Activated naive CD8-positive, alpha-beta T cell treated with anti-CD3 and anti-CD28 coated beads for 36 hours (primary cell): ENCODE measurements around the gene C2orf81. TPM values are rescaled to one million over a fixed set of nuclear protein-coding genes. Genes with fewer than 3 reads are reported as not detected.
A peak's percentile ranks its signal among the peaks of the same experiment; 100 is the strongest.

Experiments
- DNase-seq: peaks from one replicate; pipeline ENCODE4 v3.0.0; 2021
- H3K27ac Mint-ChIP-seq: one replicate; pipeline ENCODE4 v1.8.0; 2022; ENCODE audit warnings: mild to moderate bottlenecking, moderate library complexity, mixed read lengths
- H3K27me3 Mint-ChIP-seq: one replicate; pipeline ENCODE4 v1.8.0; 2022; ENCODE audit warnings: mild to moderate bottlenecking, mixed read lengths
- H3K36me3 Mint-ChIP-seq: one replicate; pipeline ENCODE4 v1.8.0; 2021; ENCODE audit warnings: mild to moderate bottlenecking, mixed read lengths
- H3K4me1 Mint-ChIP-seq: one replicate; pipeline ENCODE4 v1.8.0; 2021; ENCODE audit warnings: mixed read lengths
- H3K4me3 Mint-ChIP-seq: one replicate; pipeline ENCODE4 v1.8.0; 2022; ENCODE audit warnings: mild to moderate bottlenecking, moderate library complexity, mixed read lengths
- H3K9me3 Mint-ChIP-seq: one replicate; pipeline ENCODE4 v1.8.0; 2022; ENCODE audit warnings: mixed read lengths
- total RNA-seq, 2 experiments: library from RNA; stranded (reverse); gene quantifications; one replicate each; pipeline ENCODE4 v1.2.3, GENCODE V29; 2021

The C2orf81 gene
- total RNA-seq, 2 experiments from 2014 or later, result 5.1 to 6.2 TPM

DNA sequence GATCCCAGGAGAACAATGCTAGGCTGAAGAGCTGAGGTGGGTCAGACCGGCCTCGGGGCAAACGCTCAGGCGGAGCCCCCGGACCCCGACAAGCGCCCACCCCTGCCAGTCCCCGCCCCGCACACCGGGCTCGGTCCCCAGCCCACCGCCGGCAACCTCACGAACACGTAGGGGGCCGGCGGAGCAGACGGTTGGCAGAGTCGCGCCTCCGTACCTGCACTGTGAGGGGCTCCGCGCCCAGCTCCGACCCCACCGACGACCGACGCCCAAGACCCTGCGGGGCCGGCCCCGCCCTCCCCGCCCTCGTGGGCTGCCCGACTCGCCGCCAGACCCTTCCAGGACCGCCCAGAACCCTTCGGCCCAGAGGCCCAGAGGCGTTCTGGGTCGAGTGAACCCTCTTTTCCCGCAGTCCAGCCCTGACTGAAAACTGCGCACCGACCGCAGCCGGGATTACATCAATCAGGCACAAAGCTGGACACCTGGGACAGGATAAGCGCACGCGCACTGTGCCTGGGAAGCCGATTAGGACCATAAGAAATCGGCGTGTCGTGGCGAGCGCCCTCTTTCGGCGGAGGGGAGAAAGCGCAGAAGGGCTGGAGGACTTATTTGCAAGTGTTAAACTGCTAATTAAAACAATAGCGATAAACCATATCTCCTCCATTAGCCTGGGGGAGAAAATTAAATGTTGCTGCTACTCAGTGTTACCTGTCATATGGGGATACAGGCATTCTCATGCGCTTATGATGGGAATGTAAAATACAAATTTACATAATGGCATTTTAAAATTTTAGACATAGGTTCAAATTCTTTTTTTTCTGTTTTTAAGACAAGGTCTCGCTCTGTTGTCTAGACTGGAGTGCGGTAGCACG is 29.6 kb downstream of the C2orf81 start:
- H3K4me3 Mint-ChIP-seq, result peak overlapping the region; percentile 89
- H3K36me3 Mint-ChIP-seq, result no peaks in the 10 kb centered on the region
- H3K27me3 Mint-ChIP-seq, result peaks cover 7% of the 10 kb centered on the region
- peak overlapping the region; percentile 97 for H3K27ac Mint-ChIP-seq
- no peaks in the 10 kb centered on the region for H3K9me3 Mint-ChIP-seq
- H3K4me1 Mint-ChIP-seq, result peaks cover 9% of the 10 kb centered on the region
- DNase-seq, result peak; percentile 92

DNA sequence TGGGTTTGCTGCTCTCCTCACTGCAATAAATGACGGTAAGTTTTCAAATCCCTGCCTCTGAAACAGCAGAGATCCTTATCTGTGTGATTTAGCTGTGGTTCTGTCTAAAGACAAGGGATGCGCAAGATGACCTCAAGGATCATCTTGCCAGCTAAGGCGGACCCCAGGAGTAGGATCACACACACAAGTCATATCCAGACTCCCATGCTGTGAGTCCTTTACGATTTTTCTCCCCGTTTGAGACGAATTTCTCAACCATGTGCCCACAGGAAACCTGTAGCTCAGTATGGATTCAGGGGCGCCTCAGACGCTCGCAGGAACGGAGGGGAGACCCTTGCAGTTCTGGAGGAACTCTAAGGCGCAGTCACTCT is 30.2 kb downstream of the C2orf81 start:
- Mint-ChIP-seq H3K4me1 (peaks cover 9% of the 10 kb centered on the region), H3K27ac (peak overlapping the region; percentile 79), H3K4me3 (peak overlapping the region; percentile 89), H3K36me3 (no peaks in the 10 kb centered on the region), H3K27me3 (peaks cover 7% of the 10 kb centered on the region), H3K9me3 (no peaks in the 10 kb centered on the region)
- DNase-seq, result no peak

DNA sequence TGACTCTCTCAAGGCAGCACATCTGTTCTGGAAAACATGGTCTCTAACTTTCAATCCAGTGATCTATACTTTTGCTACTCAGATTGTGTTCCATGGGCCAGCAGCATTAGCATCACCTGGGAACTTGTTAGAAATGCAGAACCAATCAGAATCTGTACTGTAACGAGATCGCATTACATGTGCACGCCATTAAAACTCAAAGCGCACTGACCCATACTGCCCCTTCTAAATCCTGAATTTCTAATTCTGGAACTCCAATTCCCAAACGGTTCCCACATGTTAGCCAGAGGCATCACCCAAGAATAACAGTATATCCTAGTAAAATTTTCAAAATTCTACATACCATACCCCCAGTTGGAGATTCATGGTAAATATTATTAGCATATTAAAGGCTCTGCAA is 30.8 kb downstream of the C2orf81 start:
- peak overlapping the region; percentile 12 for H3K27ac Mint-ChIP-seq
- peak overlapping the region; percentile 89 for H3K4me3 Mint-ChIP-seq
- no peaks in the 10 kb centered on the region for H3K36me3 Mint-ChIP-seq

DNA sequence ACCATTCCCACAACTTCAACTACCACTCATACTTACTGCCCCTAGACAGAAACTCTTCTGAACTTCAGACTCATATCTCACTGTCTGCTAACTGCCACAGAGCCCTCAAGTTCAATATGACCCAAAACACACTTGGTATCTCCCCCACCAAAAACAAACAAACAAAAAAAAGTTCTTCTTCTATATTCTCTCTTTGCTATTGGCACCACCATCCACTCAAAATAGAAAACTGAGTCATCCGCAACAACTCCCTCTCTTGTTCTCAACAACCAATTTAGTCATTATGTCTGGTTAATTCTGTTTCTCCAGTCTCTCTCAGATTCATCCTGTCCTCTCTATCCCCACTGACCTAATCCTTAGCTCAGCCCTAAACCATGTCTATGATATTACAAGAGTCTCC is 34.1 kb downstream of the C2orf81 start:
- Mint-ChIP-seq H3K9me3 (no peaks in the 10 kb centered on the region), H3K4me3 (no peak overlapping the region), H3K27me3 (no peaks in the 10 kb centered on the region), H3K4me1 (peaks cover 8% of the 10 kb centered on the region), H3K27ac (no peak overlapping the region), H3K36me3 (no peaks in the 10 kb centered on the region)
- no peak for DNase-seq

More for the DNA sequence above, 30.8 kb downstream of the C2orf81 start:
- Mint-ChIP-seq H3K27me3 (peaks cover 7% of the 10 kb centered on the region), H3K9me3 (no peaks in the 10 kb centered on the region), H3K4me1 (peaks cover 9% of the 10 kb centered on the region)
- no peak for DNase-seq

DNA sequence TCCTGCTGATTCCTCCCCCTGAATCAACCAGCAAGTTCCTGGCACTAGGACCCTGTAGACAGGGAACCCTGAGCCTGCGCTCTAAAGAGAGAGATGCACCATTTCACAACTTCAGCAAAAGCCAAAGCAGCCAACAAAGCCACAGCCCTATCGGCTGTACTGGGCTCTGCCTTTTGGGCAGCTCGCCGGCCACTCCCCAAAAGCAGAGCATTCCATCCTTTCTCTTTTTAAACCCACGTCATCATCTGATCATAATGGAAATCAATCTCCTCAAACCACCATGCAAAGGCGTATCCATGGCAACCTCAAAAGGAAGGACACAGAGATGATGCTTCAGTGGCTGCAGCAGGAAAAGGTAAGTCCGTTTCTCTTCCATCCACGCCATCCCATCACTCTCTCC is 36.0 kb downstream of the C2orf81 start:
- no peak for DNase-seq
- H3K36me3 Mint-ChIP-seq, result no peaks in the 10 kb centered on the region
- H3K9me3 Mint-ChIP-seq, result no peaks in the 10 kb centered on the region
- H3K27me3 Mint-ChIP-seq, result no peaks in the 10 kb centered on the region
- H3K4me1 Mint-ChIP-seq, result peaks cover 14% of the 10 kb centered on the region
- no peak overlapping the region for H3K4me3 Mint-ChIP-seq
- H3K27ac Mint-ChIP-seq, result no peak overlapping the region

DNA sequence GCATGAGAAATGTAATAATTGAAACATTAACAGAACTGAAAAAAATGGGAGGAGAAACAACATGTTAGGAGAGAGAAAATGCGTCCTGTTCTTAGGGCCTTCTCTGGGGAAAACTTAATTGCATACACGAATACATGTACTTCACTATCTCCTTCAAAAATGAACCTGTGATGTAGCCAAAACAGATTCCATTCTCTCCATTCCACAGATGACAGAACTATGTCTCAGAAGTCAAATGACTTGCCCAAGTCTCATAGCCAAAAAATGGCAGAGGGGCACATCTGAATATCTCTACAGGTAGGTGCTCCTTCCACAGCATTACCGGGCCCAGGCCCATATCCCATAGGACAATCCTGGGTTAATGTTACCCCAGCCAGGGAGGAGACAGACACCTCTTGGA is 37.4 kb downstream of the C2orf81 start:
- Mint-ChIP-seq H3K4me3 (no peak overlapping the region), H3K4me1 (peaks cover 22% of the 10 kb centered on the region)

DNA sequence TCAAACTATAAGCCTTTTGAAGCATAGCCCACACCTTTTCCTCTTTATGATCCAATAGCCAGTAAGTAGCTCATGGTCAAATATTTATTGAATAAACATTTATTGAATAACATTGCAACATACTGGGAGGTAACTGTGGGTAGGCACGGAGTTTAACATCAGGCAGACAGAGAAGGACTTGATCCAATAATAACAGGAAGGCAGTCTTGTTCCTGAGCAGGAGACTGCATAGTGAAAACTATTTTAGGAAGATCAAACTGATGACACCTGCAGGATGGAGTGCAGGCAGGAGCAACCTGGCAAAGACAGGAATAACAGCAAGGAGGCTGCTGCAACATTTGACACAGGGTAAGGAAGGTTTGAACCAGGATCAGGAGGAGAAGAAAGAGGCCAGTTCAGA is 38.2 kb downstream of the C2orf81 start:
- Mint-ChIP-seq H3K9me3 (no peaks in the 10 kb centered on the region), H3K36me3 (no peaks in the 10 kb centered on the region), H3K27ac (no peak overlapping the region), H3K27me3 (no peaks in the 10 kb centered on the region), H3K4me3 (no peak overlapping the region), H3K4me1 (peaks cover 26% of the 10 kb centered on the region)
- DNase-seq, result no peak

More for the DNA sequence above, 37.4 kb downstream of the C2orf81 start:
- no peaks in the 10 kb centered on the region for H3K9me3 Mint-ChIP-seq
- no peaks in the 10 kb centered on the region for H3K27me3 Mint-ChIP-seq
- no peak overlapping the region for H3K27ac Mint-ChIP-seq
- H3K36me3 Mint-ChIP-seq, result no peaks in the 10 kb centered on the region
- no peak for DNase-seq

DNA sequence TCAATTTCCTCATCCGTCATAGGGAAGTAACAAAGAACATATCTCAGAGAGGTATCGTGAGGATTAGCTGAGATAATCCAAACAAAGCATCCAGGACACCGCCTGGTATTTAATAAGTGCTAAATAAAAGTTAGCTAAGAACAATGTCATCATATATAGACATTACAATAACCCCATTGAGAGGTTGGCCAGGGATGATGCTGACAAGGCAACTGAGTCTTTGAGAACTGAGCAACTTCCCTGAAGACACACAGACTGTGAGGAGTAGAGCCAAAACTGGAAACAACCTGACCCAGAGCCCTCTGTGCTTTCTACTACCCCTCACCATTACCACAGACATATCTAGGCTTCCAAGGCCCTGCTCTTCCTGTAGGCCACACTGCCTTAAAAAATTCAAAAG is 39.7 kb downstream of the C2orf81 start:
- Mint-ChIP-seq H3K9me3 (no peaks in the 10 kb centered on the region), H3K27ac (no peak overlapping the region), H3K4me3 (no peak overlapping the region), H3K4me1 (peaks cover 27% of the 10 kb centered on the region), H3K27me3 (no peaks in the 10 kb centered on the region), H3K36me3 (peaks cover 4% of the 10 kb centered on the region)
- DNase-seq, result no peak

DNA sequence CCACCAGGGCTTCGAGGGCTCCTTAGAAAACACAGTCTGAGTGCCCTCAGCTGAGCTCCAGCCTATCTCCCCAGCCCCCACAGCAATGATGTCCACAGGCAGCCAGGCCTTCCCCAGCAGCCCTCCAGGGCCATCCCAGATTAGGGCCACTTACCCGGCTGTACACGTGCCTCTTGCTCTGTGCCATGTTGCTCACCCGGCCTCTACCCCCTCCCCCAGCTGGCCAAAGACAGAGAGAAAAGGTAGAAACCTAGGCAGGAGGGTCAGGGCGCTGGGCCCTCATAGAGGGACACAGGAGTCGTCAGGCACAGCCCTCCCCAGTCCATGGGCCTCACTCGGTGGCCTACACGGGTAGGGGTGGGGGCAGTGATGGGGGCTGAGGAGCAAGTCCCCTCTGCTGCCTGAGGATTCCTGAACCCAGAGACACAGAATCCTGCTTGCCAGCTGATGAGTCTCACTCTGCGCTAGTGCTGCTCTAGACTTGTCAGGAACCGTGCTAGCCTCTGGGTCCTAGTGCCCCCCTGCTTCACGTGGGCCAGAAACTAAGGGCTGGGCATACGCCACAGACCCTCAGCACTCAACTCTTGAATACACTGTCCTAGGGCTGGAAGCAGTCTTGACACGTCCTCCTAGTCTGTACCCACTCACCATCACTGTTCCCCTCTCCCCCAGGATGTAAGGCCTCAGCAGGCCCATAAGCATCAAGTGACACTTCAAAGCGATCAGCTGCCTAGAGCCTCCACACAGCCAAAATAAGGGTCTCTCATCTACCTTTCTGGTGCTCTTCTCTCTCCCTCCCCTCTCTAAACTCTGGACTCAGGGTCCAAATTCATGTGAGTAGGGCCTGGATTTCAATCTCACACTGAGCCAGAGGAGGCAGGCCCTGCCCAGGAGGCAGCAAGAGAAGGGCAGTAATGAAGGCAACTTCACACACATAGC is 41.3 kb downstream of the C2orf81 start, which contains the start of gene DCTN1:
Gene DCTN1 (minus strand): TSS at position 461 of the 939 bp plus-strand sequence. CDS start 274 bp downstream, at position 187.
- H3K4me3 Mint-ChIP-seq, result peak within 1 kb of the TSS; percentile 33
- no peaks in the 10 kb centered on the region for H3K27me3 Mint-ChIP-seq
- peaks cover 27% of the 10 kb centered on the region for H3K4me1 Mint-ChIP-seq
- H3K27ac Mint-ChIP-seq, result no peak within 1 kb of the TSS
- peaks cover 6% of the 10 kb centered on the region for H3K36me3 Mint-ChIP-seq
- DNase-seq, result no peak
- no peaks in the 10 kb centered on the region for H3K9me3 Mint-ChIP-seq

DNA sequence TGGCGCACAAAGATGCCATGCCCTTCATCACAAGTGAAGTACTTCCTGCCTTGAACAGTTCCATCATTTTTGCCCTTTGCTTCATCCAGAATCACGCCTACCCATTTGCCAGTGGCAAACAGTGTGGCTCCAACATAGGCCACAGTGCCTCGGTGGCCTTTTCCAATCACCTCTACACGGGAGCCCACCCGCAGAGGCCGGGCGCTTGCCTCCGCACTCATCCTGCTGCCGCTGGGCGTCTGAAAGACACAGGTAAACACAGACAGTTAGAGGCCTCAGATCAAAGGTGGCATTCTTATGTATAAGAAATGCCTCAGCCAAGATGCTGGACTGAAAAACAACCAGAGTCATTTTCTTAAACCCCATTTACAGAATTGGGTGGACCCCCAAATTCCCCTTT is 43.4 kb downstream of the C2orf81 start:
- Mint-ChIP-seq H3K4me1 (peaks cover 27% of the 10 kb centered on the region), H3K9me3 (no peaks in the 10 kb centered on the region), H3K4me3 (no peak overlapping the region), H3K27ac (no peak overlapping the region), H3K27me3 (no peaks in the 10 kb centered on the region), H3K36me3 (peaks cover 6% of the 10 kb centered on the region)
- no peak for DNase-seq

DNA sequence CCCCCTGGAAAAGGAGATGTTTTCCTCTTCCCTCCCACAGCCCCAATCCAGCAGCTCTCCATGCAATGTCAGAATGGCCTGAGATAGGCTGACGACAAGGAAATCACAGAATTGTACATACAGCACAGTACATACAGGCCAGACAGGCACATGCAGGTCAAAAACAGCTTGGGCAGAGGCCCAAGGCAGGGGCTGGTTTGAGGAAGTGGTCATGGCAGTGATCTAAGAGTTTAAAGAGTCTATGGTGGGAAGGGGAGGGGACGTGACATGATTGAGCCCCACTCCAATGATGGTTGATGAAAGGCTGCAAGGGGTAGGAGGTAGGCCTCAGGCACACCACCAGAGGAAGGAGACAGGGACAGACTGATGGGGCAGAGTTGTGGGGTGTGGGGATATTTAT is 45.6 kb downstream of the C2orf81 start:
- Mint-ChIP-seq H3K9me3 (no peaks in the 10 kb centered on the region), H3K36me3 (peaks cover 9% of the 10 kb centered on the region), H3K27me3 (no peaks in the 10 kb centered on the region), H3K4me3 (no peak overlapping the region), H3K27ac (no peak overlapping the region), H3K4me1 (peaks cover 20% of the 10 kb centered on the region)
- no peak for DNase-seq

DNA sequence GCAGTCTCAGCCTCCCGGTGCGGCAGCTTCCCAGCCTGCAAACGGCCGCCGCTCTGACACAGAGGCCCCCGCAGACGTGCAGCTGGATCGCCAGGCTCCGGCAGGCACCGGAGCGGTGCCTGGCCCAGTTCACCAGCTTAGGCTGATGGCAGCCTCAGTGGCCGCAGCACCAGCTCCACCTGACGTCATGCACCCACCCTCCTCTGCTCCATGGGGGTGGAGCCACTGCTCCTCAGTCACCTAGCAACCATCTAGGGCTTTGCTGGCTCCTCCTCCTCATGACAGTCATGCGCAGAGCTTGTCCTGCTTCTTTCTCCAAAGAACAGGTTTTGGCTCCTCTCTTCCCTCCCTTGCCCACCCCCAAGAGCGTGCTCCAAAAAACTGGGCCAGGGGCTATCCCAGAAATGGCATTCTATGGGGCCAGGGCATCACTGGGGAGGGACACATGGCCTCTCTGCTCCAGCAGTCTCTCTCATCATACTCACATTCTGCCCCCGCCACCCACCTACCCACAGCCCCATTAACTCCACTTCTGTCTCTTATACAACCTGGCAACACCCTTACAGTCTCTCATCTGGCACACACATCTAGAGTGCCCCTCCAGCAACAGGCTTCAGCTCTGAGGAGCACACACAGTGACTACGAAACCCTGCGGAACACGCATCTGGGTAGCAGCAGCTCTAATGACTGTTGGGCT is 46.8 kb downstream of the C2orf81 start:
- H3K27me3 Mint-ChIP-seq, result no peaks in the 10 kb centered on the region
- H3K36me3 Mint-ChIP-seq, result peaks cover 9% of the 10 kb centered on the region
- no peak overlapping the region for H3K27ac Mint-ChIP-seq

DNA sequence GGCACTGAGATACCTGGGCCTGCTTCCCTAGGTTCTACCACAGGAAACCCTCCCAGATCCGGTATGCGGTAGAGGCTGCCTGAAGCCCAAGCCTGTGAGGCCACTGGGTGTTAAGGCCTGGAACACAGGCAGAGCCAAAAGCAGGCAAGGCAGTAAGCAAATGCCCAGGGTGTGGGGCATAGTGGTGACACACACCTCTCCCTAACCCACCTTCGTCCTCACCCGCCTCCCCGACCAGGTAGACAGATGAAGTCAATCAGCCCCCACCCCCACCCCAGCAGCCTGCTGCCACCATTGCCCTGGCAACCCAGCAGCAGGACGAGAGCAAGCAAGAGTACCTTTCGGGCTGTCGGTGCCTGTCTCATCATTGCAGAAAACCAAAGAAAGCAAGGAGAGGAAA is 47.4 kb downstream of the C2orf81 start:
- DNase-seq, result no peak
- H3K9me3 Mint-ChIP-seq, result no peaks in the 10 kb centered on the region
- H3K4me3 Mint-ChIP-seq, result no peak overlapping the region
- H3K36me3 Mint-ChIP-seq, result peaks cover 9% of the 10 kb centered on the region
- no peak overlapping the region for H3K27ac Mint-ChIP-seq
- H3K4me1 Mint-ChIP-seq, result peaks cover 5% of the 10 kb centered on the region
- H3K27me3 Mint-ChIP-seq, result no peaks in the 10 kb centered on the region

More for the DNA sequence above, 46.8 kb downstream of the C2orf81 start:
- H3K4me3 Mint-ChIP-seq, result no peak overlapping the region
- H3K9me3 Mint-ChIP-seq, result no peaks in the 10 kb centered on the region
- DNase-seq, result no peak
- peaks cover 10% of the 10 kb centered on the region for H3K4me1 Mint-ChIP-seq

DNA sequence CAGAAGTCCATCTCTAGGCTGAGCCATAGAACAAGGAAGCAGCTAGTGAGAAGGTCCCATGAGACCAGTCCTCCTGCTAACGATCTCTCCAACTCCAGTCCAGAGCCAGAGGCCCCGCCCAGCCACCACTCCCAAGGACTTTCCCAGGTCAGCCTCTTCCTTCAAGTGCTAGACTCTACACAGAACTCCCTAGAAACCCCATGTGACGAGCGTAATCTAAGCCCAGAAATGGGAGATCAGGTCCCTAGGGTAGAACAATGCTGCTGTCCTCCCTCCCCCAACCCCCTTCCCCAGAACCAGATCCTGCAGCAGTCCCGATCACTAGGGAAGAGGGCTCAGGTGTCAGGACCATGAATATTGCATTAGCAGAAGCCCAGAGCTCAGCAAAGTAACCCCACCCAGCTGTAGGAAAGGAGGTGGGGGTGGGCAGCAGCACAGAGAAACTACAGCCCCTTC is 48.2 kb downstream of the C2orf81 start:
- Mint-ChIP-seq H3K4me3 (no peak overlapping the region), H3K4me1 (peaks cover 2% of the 10 kb centered on the region), H3K27ac (no peak overlapping the region), H3K36me3 (peaks cover 9% of the 10 kb centered on the region), H3K27me3 (no peaks in the 10 kb centered on the region), H3K9me3 (no peaks in the 10 kb centered on the region)
- no peak for DNase-seq

DNA sequence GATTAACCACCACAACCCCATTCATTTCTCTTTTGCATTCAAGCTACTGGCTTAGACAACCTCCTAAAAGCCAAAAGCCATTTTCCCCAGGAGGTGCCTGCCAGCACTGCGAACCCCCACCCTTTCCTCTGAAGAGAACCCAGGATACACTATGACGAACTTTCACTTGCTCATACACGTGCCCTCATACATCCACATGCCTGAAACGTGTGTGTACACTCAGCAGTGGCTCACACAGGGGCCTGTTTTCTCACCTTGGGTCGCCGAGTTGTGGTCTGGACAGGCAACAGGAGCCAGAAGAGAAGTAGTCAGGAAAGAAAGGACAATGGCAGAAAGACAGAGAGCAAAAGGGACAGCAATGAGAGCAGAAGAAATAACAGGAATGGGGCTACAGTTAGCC is 48.7 kb downstream of the C2orf81 start:
- Mint-ChIP-seq H3K36me3 (peaks cover 5% of the 10 kb centered on the region), H3K4me1 (no peaks in the 10 kb centered on the region), H3K4me3 (no peak overlapping the region), H3K9me3 (no peaks in the 10 kb centered on the region), H3K27ac (no peak overlapping the region), H3K27me3 (no peaks in the 10 kb centered on the region)
- no peak for DNase-seq
